Heart left ventricle (tissue), 13 donors: ENCODE results near the gene CFAP97D2.
A peak's percentile ranks its signal among the peaks of the same experiment; 100 is the strongest.

Experiments used
- POLR2A ChIP-seq, 2 donors: fragments of 450-650 bp; IDR thresholded peaks; one replicate each; pipeline ENCODE4 v1.6.1; 2017; ENCODE audit warnings: antibody characterized with exemption in 2 of 2, mild to moderate bottlenecking in 2 of 2, moderate library complexity in 2 of 2
- TF ChIP-seq, protein P1 (sequence below), 12 donors: fragments of 200-600 bp; sonication (generic) in 4 of 12; IDR thresholded peaks; one replicate each; pipeline versions ENCODE4 v1.5.0 to v1.8.0; 2018 to 2022; ENCODE audit warnings: antibody characterized with exemption in 12 of 12, mild to moderate bottlenecking in 5 of 12
- donor health status: ischemic (EF 13 %, LVEDD 7.1; RV severe dilation, severe dysfunction).
- donor health status: DM: no; HTN: yes; CAD: no.
- donor health status: DM: no; HTN: no; CAD: no.
- donor health status: ischemic (EF 25% LVEDD 6.9; RV normal size, moderate dysfunction).
- donor health status: ischemic (EF 25% LVEDD 5.7; RV mildly dilated, moderate dysfunction).
- donor health status: ischemic (EF 35%, LVEDD 5.7; RV mildly dilated, moderate dysfunction).
- donor health status: nonischemic (EF 11% LVEDD 7.7; RV severe dilation, severe dysfunction).
- donor health status: DM: yes; HTN: yes; CAD: no.
- donor health status: PGD.
- donor health status: ischemic (EF 29% LVEDD 5.4; RV normal size, mild dysfunction).
- donor health status: nonischemic (EF 23%, LVEDD 6.1; RV moderate dilation, normal function).

DNA sequence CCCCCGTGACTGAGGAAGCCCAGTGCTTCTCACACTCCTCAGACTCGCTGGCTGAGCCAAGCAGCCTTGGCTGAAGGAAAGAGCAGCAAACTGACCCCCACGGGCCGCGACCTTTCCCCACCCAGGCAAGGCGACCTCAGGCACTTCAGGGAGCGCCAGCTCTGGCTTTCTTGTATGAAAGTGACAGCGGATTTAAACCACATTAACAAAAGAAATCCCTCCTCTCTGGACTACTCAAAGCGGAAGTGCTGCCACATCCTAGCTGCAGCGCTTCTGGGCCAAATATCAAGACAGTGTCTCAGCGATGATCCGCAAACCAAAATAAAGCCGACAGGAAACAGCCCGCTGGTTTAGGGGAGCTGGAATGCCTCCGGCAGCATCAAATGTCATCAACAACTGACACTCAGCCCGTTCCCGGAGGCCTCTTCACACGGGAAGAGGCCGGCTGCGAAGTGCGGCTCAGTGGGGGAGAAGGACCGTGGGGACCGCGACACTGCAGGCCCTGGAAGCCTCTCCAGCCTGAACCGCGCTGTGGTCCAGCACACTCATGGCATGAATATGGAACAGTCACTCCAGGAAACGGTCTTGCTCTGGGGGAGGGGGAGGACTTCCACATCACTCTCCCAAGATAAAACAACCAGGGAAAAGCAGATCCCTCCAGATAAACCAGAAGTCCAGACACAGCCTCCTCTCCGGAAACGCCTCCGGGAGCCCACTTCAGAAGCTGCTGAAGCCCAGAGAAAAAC, 48.0 kb upstream of the CFAP97D2 start:
- TF ChIP-seq, protein P1, sequence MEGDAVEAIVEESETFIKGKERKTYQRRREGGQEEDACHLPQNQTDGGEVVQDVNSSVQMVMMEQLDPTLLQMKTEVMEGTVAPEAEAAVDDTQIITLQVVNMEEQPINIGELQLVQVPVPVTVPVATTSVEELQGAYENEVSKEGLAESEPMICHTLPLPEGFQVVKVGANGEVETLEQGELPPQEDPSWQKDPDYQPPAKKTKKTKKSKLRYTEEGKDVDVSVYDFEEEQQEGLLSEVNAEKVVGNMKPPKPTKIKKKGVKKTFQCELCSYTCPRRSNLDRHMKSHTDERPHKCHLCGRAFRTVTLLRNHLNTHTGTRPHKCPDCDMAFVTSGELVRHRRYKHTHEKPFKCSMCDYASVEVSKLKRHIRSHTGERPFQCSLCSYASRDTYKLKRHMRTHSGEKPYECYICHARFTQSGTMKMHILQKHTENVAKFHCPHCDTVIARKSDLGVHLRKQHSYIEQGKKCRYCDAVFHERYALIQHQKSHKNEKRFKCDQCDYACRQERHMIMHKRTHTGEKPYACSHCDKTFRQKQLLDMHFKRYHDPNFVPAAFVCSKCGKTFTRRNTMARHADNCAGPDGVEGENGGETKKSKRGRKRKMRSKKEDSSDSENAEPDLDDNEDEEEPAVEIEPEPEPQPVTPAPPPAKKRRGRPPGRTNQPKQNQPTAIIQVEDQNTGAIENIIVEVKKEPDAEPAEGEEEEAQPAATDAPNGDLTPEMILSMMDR (IDR thresholded peaks at IDR 0.05), result peak in 1 of 12 donors; percentile 2
- no peak for TF ChIP-seq POLR2A (IDR thresholded peaks at IDR 0.05)
